Mucosa of stomach (tissue), 1 donor: Measurements from ENCODE around the gene GABPA.

Source experiments
- H3K27me3 ChIP-seq: one replicate; pipeline ENCODE4 v1.7.0; 2013; ENCODE audit warnings: mild to moderate bottlenecking, low read length; ENCODE audit not compliant: control insufficient read depth, insufficient read depth
- H3K36me3 ChIP-seq: one replicate; pipeline ENCODE4 v1.7.0; 2013; ENCODE audit warnings: low read length; ENCODE audit not compliant: control insufficient read depth, insufficient read depth
- H3K4me1 ChIP-seq: one replicate; pipeline ENCODE4 v1.7.0; 2013; ENCODE audit warnings: mild to moderate bottlenecking, low read length; ENCODE audit not compliant: control insufficient read depth, insufficient read depth
- H3K4me3 ChIP-seq: one replicate; pipeline ENCODE4 v1.7.0; 2013; ENCODE audit warnings: low read length
- H3K9ac ChIP-seq: one replicate; pipeline ENCODE4 v1.7.0; 2013; ENCODE audit warnings: mild to moderate bottlenecking, low read length, moderate library complexity
- H3K9me3 ChIP-seq: one replicate; pipeline ENCODE4 v1.7.0; 2013; ENCODE audit warnings: mild to moderate bottlenecking, low read length, moderate library complexity; ENCODE audit not compliant: control insufficient read depth
- donor health status: Pancreatic carcinoma.

GABPA gene

GRCh38 chr21:25717491-25718147, 17.2 kb upstream of the GABPA start:
- H3K36me3 ChIP-seq, result no peaks in the 10 kb centered on the region
- no peak overlapping the region for H3K4me3 ChIP-seq
- H3K27me3 ChIP-seq, result no peaks in the 10 kb centered on the region
- H3K9me3 ChIP-seq, result no peaks in the 10 kb centered on the region
- no peak overlapping the region for H3K9ac ChIP-seq
- H3K4me1 ChIP-seq, result no peaks in the 10 kb centered on the region

- no peak overlapping the region for H3K9ac ChIP-seq
- H3K4me3 ChIP-seq, result no peak overlapping the region
- H3K27me3 ChIP-seq, result no peaks in the 10 kb centered on the region
- no peaks in the 10 kb centered on the region for H3K36me3 ChIP-seq
- no peaks in the 10 kb centered on the region for H3K4me1 ChIP-seq
- H3K9me3 ChIP-seq, result no peaks in the 10 kb centered on the region
These were observed 12.8 kb upstream of the GABPA start for GRCh38 chr21:25721987-25722386.

- Histone ChIP-seq H3K9ac (no peak overlapping the region), H3K27me3 (no peaks in the 10 kb centered on the region), H3K4me1 (no peaks in the 10 kb centered on the region), H3K9me3 (no peaks in the 10 kb centered on the region), H3K4me3 (no peak overlapping the region), H3K36me3 (no peaks in the 10 kb centered on the region)
These were observed 12.1 kb upstream of the GABPA start for GRCh38 chr21:25722631-25723030.

GRCh38 chr21:25732091-25732760, 2.5 kb upstream of the GABPA start:
- no peaks in the 10 kb centered on the region for H3K27me3 ChIP-seq
- H3K4me3 ChIP-seq, result no peak overlapping the region
- no peaks in the 10 kb centered on the region for H3K4me1 ChIP-seq
- no peak overlapping the region for H3K9ac ChIP-seq
- H3K36me3 ChIP-seq, result peaks cover 6% of the 10 kb centered on the region
- H3K9me3 ChIP-seq, result no peaks in the 10 kb centered on the region

- Histone ChIP-seq H3K9ac (peak overlapping the region; percentile 95), H3K36me3 (no peaks in the 10 kb centered on the region), H3K27me3 (no peaks in the 10 kb centered on the region), H3K4me1 (no peaks in the 10 kb centered on the region), H3K4me3 (peak overlapping the region; percentile 99), H3K9me3 (no peaks in the 10 kb centered on the region)
These were observed 716 bp upstream of the GABPA start for GRCh38 chr21:25733859-25734653.

- H3K36me3 ChIP-seq, result no peaks in the 10 kb centered on the region
- H3K9me3 ChIP-seq, result no peaks in the 10 kb centered on the region
- peak overlapping the region; percentile 99 for H3K4me3 ChIP-seq
- H3K9ac ChIP-seq, result peak overlapping the region; percentile 95
- no peaks in the 10 kb centered on the region for H3K27me3 ChIP-seq
- H3K4me1 ChIP-seq, result no peaks in the 10 kb centered on the region
These were observed 193 bp upstream of the GABPA start for GRCh38 chr21:25734654-25734903.

GRCh38 chr21:25735646-25736597, 1.1 kb downstream of the GABPA start:
- Histone ChIP-seq H3K9me3 (no peaks in the 10 kb centered on the region), H3K4me1 (no peaks in the 10 kb centered on the region), H3K27me3 (no peaks in the 10 kb centered on the region), H3K9ac (peak overlapping the region; percentile 95), H3K36me3 (no peaks in the 10 kb centered on the region), H3K4me3 (peak overlapping the region; percentile 7)

- Histone ChIP-seq H3K4me1 (no peaks in the 10 kb centered on the region), H3K36me3 (no peaks in the 10 kb centered on the region), H3K9me3 (no peaks in the 10 kb centered on the region), H3K4me3 (no peak overlapping the region), H3K27me3 (no peaks in the 10 kb centered on the region), H3K9ac (no peak overlapping the region)
These were observed 2.6 kb downstream of the GABPA start for GRCh38 chr21:25737421-25737820.

GRCh38 chr21:25742900-25743299, 8.1 kb downstream of the GABPA start:
- no peaks in the 10 kb centered on the region for H3K27me3 ChIP-seq
- H3K4me1 ChIP-seq, result no peaks in the 10 kb centered on the region
- no peak overlapping the region for H3K9ac ChIP-seq
- no peaks in the 10 kb centered on the region for H3K9me3 ChIP-seq
- H3K4me3 ChIP-seq, result no peak overlapping the region
- no peaks in the 10 kb centered on the region for H3K36me3 ChIP-seq

GRCh38 chr21:25744854-25745253, 10.1 kb downstream of the GABPA start:
- no peak overlapping the region for H3K9ac ChIP-seq
- no peaks in the 10 kb centered on the region for H3K9me3 ChIP-seq

GRCh38 chr21:25750085-25750484, 15.3 kb downstream of the GABPA start:
- no peak overlapping the region for H3K9ac ChIP-seq
- H3K9me3 ChIP-seq, result no peaks in the 10 kb centered on the region
- no peaks in the 10 kb centered on the region for H3K36me3 ChIP-seq
- no peaks in the 10 kb centered on the region for H3K27me3 ChIP-seq
- no peak overlapping the region for H3K4me3 ChIP-seq
- H3K4me1 ChIP-seq, result no peaks in the 10 kb centered on the region

More at GRCh38 chr21:25744854-25745253, 10.1 kb downstream of the GABPA start:
- no peak overlapping the region for H3K4me3 ChIP-seq
- no peaks in the 10 kb centered on the region for H3K27me3 ChIP-seq
- H3K4me1 ChIP-seq, result no peaks in the 10 kb centered on the region
- H3K36me3 ChIP-seq, result no peaks in the 10 kb centered on the region
